Esophagus muscularis mucosa (tissue), 4 donors: ENCODE results near the gene WDR75.

Source experiments
- CTCF ChIP-seq, 3 experiments: fragments of 200-600 bp in 2 of 3; fragments of 450-650 bp in 1 of 3; sonication (generic) in 2 of 3; IDR thresholded peaks; one replicate each; pipeline ENCODE4 v1.5.1; 2017 to 2019; ENCODE audit warnings: antibody characterized with exemption in 3 of 3, mild to moderate bottlenecking in 2 of 3, moderate library complexity in 1 of 3
- EP300 ChIP-seq: sonication (generic); formaldehyde crosslinking; IDR thresholded peaks from one replicate; pipeline ENCODE4 v1.6.1; 2017; ENCODE audit warnings: antibody characterized with exemption
- POLR2AphosphoS5 ChIP-seq, 2 donors: sonication (generic); formaldehyde crosslinking; IDR thresholded peaks; one replicate each; pipeline ENCODE4 v1.6.1; 2017; ENCODE audit warnings: antibody characterized with exemption in 2 of 2

GRCh38 chr2:189467593-189467992, 26.3 kb downstream of the WDR75 start:
- TF ChIP-seq CTCF (IDR thresholded peaks at IDR 0.05) (no peak), POLR2AphosphoS5 (IDR thresholded peaks at IDR 0.05) (no peak), EP300 (no peak)
